Activated T-cell treated with anti-CD3 and anti-CD28 coated beads, Interleukin-2, amount 50 U/mL, for 24 hours (primary cell): ENCODE data around the gene NBEA.

Experiments used
- DNase-seq: peaks from one replicate; pipeline ENCODE4 v3.0.0-alpha.2; 2020
- H3K27ac Mint-ChIP-seq: 2 replicates; pipeline ENCODE4 v1.8.0; 2020; ENCODE audit warnings: mild to moderate bottlenecking, mixed read lengths
- H3K27me3 Mint-ChIP-seq: 2 replicates; pipeline ENCODE4 v1.8.0; 2020; ENCODE audit warnings: mixed read lengths
- H3K36me3 Mint-ChIP-seq: 2 replicates; pipeline ENCODE4 v1.8.0; 2020; ENCODE audit warnings: low read depth, mixed read lengths
- H3K4me1 Mint-ChIP-seq: 2 replicates; pipeline ENCODE4 v1.8.0; 2020; ENCODE audit warnings: low read depth, mixed read lengths
- H3K4me3 Mint-ChIP-seq: 2 replicates; pipeline ENCODE4 v1.8.0; 2020; ENCODE audit warnings: mild to moderate bottlenecking, moderate library complexity, mixed read lengths
- H3K9me3 Mint-ChIP-seq: 2 replicates; pipeline ENCODE4 v1.8.0; 2020; ENCODE audit warnings: mixed read lengths

The NBEA gene

GRCh38 chr13:35213911-35214310 is 271.8 kb downstream of the NBEA start:
- Mint-ChIP-seq H3K27ac (no peak overlapping the region), H3K27me3 (no peaks in the 10 kb centered on the region), H3K4me1 (no peaks in the 10 kb centered on the region), H3K36me3 (peaks cover 3% of the 10 kb centered on the region), H3K9me3 (no peaks in the 10 kb centered on the region), H3K4me3 (no peak overlapping the region)
- no peak for DNase-seq

- H3K27ac Mint-ChIP-seq = no peak overlapping the region
- H3K36me3 Mint-ChIP-seq = peaks cover 3% of the 10 kb centered on the region
- DNase-seq = no peak
- no peaks in the 10 kb centered on the region for H3K27me3 Mint-ChIP-seq
- peaks cover 3% of the 10 kb centered on the region for H3K9me3 Mint-ChIP-seq
- H3K4me1 Mint-ChIP-seq = no peaks in the 10 kb centered on the region
- no peak overlapping the region for H3K4me3 Mint-ChIP-seq
These were observed 274.1 kb downstream of the NBEA start for GRCh38 chr13:35216131-35216530.

- no peak overlapping the region for H3K4me3 Mint-ChIP-seq
- no peak for DNase-seq
- H3K4me1 Mint-ChIP-seq = no peaks in the 10 kb centered on the region
- no peaks in the 10 kb centered on the region for H3K36me3 Mint-ChIP-seq
- peaks cover 3% of the 10 kb centered on the region for H3K9me3 Mint-ChIP-seq
- no peak overlapping the region for H3K27ac Mint-ChIP-seq
- H3K27me3 Mint-ChIP-seq = no peaks in the 10 kb centered on the region
These were observed 277.0 kb downstream of the NBEA start for GRCh38 chr13:35219021-35219420.

- Mint-ChIP-seq H3K4me3 (no peak overlapping the region), H3K36me3 (no peaks in the 10 kb centered on the region), H3K9me3 (peaks cover 3% of the 10 kb centered on the region), H3K4me1 (no peaks in the 10 kb centered on the region), H3K27ac (no peak overlapping the region), H3K27me3 (no peaks in the 10 kb centered on the region)
- DNase-seq = no peak
These were observed 283.1 kb downstream of the NBEA start for GRCh38 chr13:35225159-35225558.

GRCh38 chr13:35225582-35225981 is 283.5 kb downstream of the NBEA start:
- Mint-ChIP-seq H3K27ac (no peak overlapping the region), H3K36me3 (no peaks in the 10 kb centered on the region), H3K27me3 (no peaks in the 10 kb centered on the region), H3K4me1 (no peaks in the 10 kb centered on the region), H3K9me3 (peaks cover 3% of the 10 kb centered on the region), H3K4me3 (no peak overlapping the region)
- no peak for DNase-seq

- no peaks in the 10 kb centered on the region for H3K36me3 Mint-ChIP-seq
- no peak overlapping the region for H3K27ac Mint-ChIP-seq
- H3K4me1 Mint-ChIP-seq = no peaks in the 10 kb centered on the region
These were observed 286.5 kb downstream of the NBEA start for GRCh38 chr13:35228536-35228935.

GRCh38 chr13:35231426-35231825 is 289.4 kb downstream of the NBEA start:
- no peaks in the 10 kb centered on the region for H3K9me3 Mint-ChIP-seq
- H3K27ac Mint-ChIP-seq = no peak overlapping the region
- H3K27me3 Mint-ChIP-seq = no peaks in the 10 kb centered on the region
- peaks cover 3% of the 10 kb centered on the region for H3K36me3 Mint-ChIP-seq
- H3K4me3 Mint-ChIP-seq = no peak overlapping the region
- H3K4me1 Mint-ChIP-seq = no peaks in the 10 kb centered on the region
- no peak for DNase-seq

More at GRCh38 chr13:35228536-35228935, 286.5 kb downstream of the NBEA start:
- Mint-ChIP-seq H3K27me3 (no peaks in the 10 kb centered on the region), H3K9me3 (no peaks in the 10 kb centered on the region), H3K4me3 (no peak overlapping the region)
- DNase-seq = no peak

- no peaks in the 10 kb centered on the region for H3K27me3 Mint-ChIP-seq
- no peaks in the 10 kb centered on the region for H3K9me3 Mint-ChIP-seq
- no peak for DNase-seq
- no peak overlapping the region for H3K4me3 Mint-ChIP-seq
- peaks cover 3% of the 10 kb centered on the region for H3K36me3 Mint-ChIP-seq
- H3K4me1 Mint-ChIP-seq = no peaks in the 10 kb centered on the region
- no peak overlapping the region for H3K27ac Mint-ChIP-seq
These were observed 296.2 kb downstream of the NBEA start for GRCh38 chr13:35238274-35238673.

GRCh38 chr13:35252536-35253205 is 310.6 kb downstream of the NBEA start:
- Mint-ChIP-seq H3K27me3 (no peaks in the 10 kb centered on the region), H3K4me3 (no peak overlapping the region), H3K27ac (no peak overlapping the region), H3K9me3 (no peaks in the 10 kb centered on the region), H3K36me3 (peaks cover 5% of the 10 kb centered on the region), H3K4me1 (peaks cover 2% of the 10 kb centered on the region)
- DNase-seq = no peak

- Mint-ChIP-seq H3K27ac (no peak overlapping the region), H3K4me3 (no peak overlapping the region), H3K36me3 (peaks cover 6% of the 10 kb centered on the region), H3K9me3 (no peaks in the 10 kb centered on the region), H3K27me3 (no peaks in the 10 kb centered on the region), H3K4me1 (peaks cover 2% of the 10 kb centered on the region)
- no peak for DNase-seq
These were observed 313.2 kb downstream of the NBEA start for GRCh38 chr13:35255241-35255640.

- no peak for DNase-seq
- H3K4me3 Mint-ChIP-seq = no peak overlapping the region
- peaks cover 5% of the 10 kb centered on the region for H3K36me3 Mint-ChIP-seq
- H3K4me1 Mint-ChIP-seq = peaks cover 2% of the 10 kb centered on the region
- no peak overlapping the region for H3K27ac Mint-ChIP-seq
- H3K9me3 Mint-ChIP-seq = peaks cover 3% of the 10 kb centered on the region
- no peaks in the 10 kb centered on the region for H3K27me3 Mint-ChIP-seq
These were observed 314.5 kb downstream of the NBEA start for GRCh38 chr13:35256459-35257148.

- H3K4me3 Mint-ChIP-seq = no peak overlapping the region
- DNase-seq = no peak
- H3K27me3 Mint-ChIP-seq = no peaks in the 10 kb centered on the region
- H3K27ac Mint-ChIP-seq = no peak overlapping the region
- peaks cover 1% of the 10 kb centered on the region for H3K36me3 Mint-ChIP-seq
- no peaks in the 10 kb centered on the region for H3K4me1 Mint-ChIP-seq
- peaks cover 31% of the 10 kb centered on the region for H3K9me3 Mint-ChIP-seq
These were observed 318.2 kb downstream of the NBEA start for GRCh38 chr13:35260316-35260715.

- Mint-ChIP-seq H3K4me3 (no peak overlapping the region), H3K4me1 (no peaks in the 10 kb centered on the region), H3K36me3 (peaks cover 3% of the 10 kb centered on the region), H3K9me3 (peaks cover 44% of the 10 kb centered on the region), H3K27me3 (no peaks in the 10 kb centered on the region), H3K27ac (no peak overlapping the region)
- DNase-seq = no peak
These were observed 324.3 kb downstream of the NBEA start for GRCh38 chr13:35266412-35266811.

GRCh38 chr13:35278917-35279316 is 336.8 kb downstream of the NBEA start:
- H3K4me3 Mint-ChIP-seq = no peak overlapping the region

GRCh38 chr13:35279500-35279899 is 337.4 kb downstream of the NBEA start:
- Mint-ChIP-seq H3K4me1 (no peaks in the 10 kb centered on the region), H3K36me3 (no peaks in the 10 kb centered on the region), H3K27ac (no peak overlapping the region), H3K4me3 (no peak overlapping the region), H3K9me3 (no peaks in the 10 kb centered on the region), H3K27me3 (no peaks in the 10 kb centered on the region)
- no peak for DNase-seq

More at GRCh38 chr13:35278917-35279316, 336.8 kb downstream of the NBEA start:
- H3K27me3 Mint-ChIP-seq = no peaks in the 10 kb centered on the region
- no peaks in the 10 kb centered on the region for H3K4me1 Mint-ChIP-seq
- no peak for DNase-seq
- no peaks in the 10 kb centered on the region for H3K36me3 Mint-ChIP-seq
- no peak overlapping the region for H3K27ac Mint-ChIP-seq
- no peaks in the 10 kb centered on the region for H3K9me3 Mint-ChIP-seq
